Dedifferentiated amniotic fluid mesenchymal stem cell (primary cell): Measurements from ENCODE around the gene PRKAR1B.

ENCODE experiments used
- DNase-seq: peaks from one replicate; pipeline ENCODE4 v3.0.0-alpha.2; 2016; ENCODE audit errors: extremely low spot score

PRKAR1B gene

GRCh38 chr7:510782-511281 lies 216.2 kb downstream of the PRKAR1B start:
- DNase-seq: no peak

GRCh38 chr7:510131-510481 lies 217.0 kb downstream of the PRKAR1B start:
- DNase-seq: no peak

GRCh38 chr7:509426-510130 lies 217.5 kb downstream of the PRKAR1B start:
- no peak for DNase-seq

GRCh38 chr7:508461-509170 lies 218.5 kb downstream of the PRKAR1B start:
- no peak for DNase-seq

- DNase-seq: no peak
These were observed 219.3 kb downstream of the PRKAR1B start for GRCh38 chr7:507623-508300.

GRCh38 chr7:506921-507622 lies 220.0 kb downstream of the PRKAR1B start:
- no peak for DNase-seq

GRCh38 chr7:506391-506831 lies 220.7 kb downstream of the PRKAR1B start:
- no peak for DNase-seq

GRCh38 chr7:505171-505570 lies 221.9 kb downstream of the PRKAR1B start:
- no peak for DNase-seq

- no peak for DNase-seq
These were observed 222.6 kb downstream of the PRKAR1B start for GRCh38 chr7:504221-505111.

GRCh38 chr7:503575-504111 lies 223.4 kb downstream of the PRKAR1B start:
- no peak for DNase-seq

GRCh38 chr7:502296-502695 lies 224.8 kb downstream of the PRKAR1B start:
- no peak for DNase-seq

- no peak for DNase-seq
These were observed 225.6 kb downstream of the PRKAR1B start for GRCh38 chr7:501526-501925.

GRCh38 chr7:500521-501420 lies 226.3 kb downstream of the PRKAR1B start:
- DNase-seq: no peak

- DNase-seq: no peak
These were observed 227.1 kb downstream of the PRKAR1B start for GRCh38 chr7:499853-500485.
